ENCODE measurements around the gene NDUFV2.
"Not testable (repeated sequence)": the region's sequence is repeated elsewhere in the genome, so short reads cannot be mapped to it uniquely, and the experiment has no call there.

NDUFV2 gene

GRCh38 chr18:9091066-9091476, 11.4 kb upstream of the NDUFV2 start:
- DNase-seq = peak; percentile 47

GRCh38 chr18:9092665-9093064, 9.8 kb upstream of the NDUFV2 start:
- no peak for DNase-seq

GRCh38 chr18:9093109-9093508, 9.4 kb upstream of the NDUFV2 start:
- DNase-seq = not testable (repeated sequence)

GRCh38 chr18:9094307-9095226, 7.9 kb upstream of the NDUFV2 start:
- DNase-seq = peak; percentile 78

GRCh38 chr18:9095297-9096006, 7.0 kb upstream of the NDUFV2 start:
- DNase-seq = peak; percentile 71

- no peak for DNase-seq
These were observed 6.5 kb upstream of the NDUFV2 start for GRCh38 chr18:9096007-9096371.

GRCh38 chr18:9096685-9097084, 5.8 kb upstream of the NDUFV2 start:
- no peak for DNase-seq

- no peak for DNase-seq
These were observed 5.2 kb upstream of the NDUFV2 start for GRCh38 chr18:9097349-9097748.

- DNase-seq = no peak
These were observed 1.7 kb upstream of the NDUFV2 start for GRCh38 chr18:9100796-9101195.

GRCh38 chr18:9101730-9102507, 580 bp upstream of the NDUFV2 start:
- no peak for DNase-seq

GRCh38 chr18:9103376-9103873, 926 bp downstream of the NDUFV2 start:
- no peak for DNase-seq

GRCh38 chr18:9104244-9104901, 1.9 kb downstream of the NDUFV2 start:
- no peak for DNase-seq

GRCh38 chr18:9105420-9105819, 2.9 kb downstream of the NDUFV2 start:
- no peak for DNase-seq

GRCh38 chr18:9106094-9106493, 3.6 kb downstream of the NDUFV2 start:
- no peak for DNase-seq

GRCh38 chr18:9106800-9107584, 4.5 kb downstream of the NDUFV2 start:
- DNase-seq = no peak

GRCh38 chr18:9108911-9109310, 6.4 kb downstream of the NDUFV2 start:
- DNase-seq = no peak

- DNase-seq = no peak
These were observed 7.0 kb downstream of the NDUFV2 start for GRCh38 chr18:9109523-9109922.

- no peak for DNase-seq
These were observed 11.1 kb downstream of the NDUFV2 start for GRCh38 chr18:9113468-9114149.

GRCh38 chr18:9115984-9116383, 13.5 kb downstream of the NDUFV2 start:
- no peak for DNase-seq

GRCh38 chr18:9117980-9118841, 15.7 kb downstream of the NDUFV2 start:
- no peak for DNase-seq

Data from activated naive CD4-positive, alpha-beta T cell treated with Interleukin-2 at 50 U/mL for 16 hours (primary cell).